Mammary epithelial cell (primary cell): Measurements from ENCODE around the gene NXPH3.

ENCODE experiments used
- EZH2 ChIP-seq: IDR thresholded peaks from 2 replicates; pipeline ENCODE4 v1.6.1; 2012; ENCODE audit warnings: low read length, inconsistent platforms, borderline replicate concordance
- TF ChIP-seq, protein P1 (sequence below), 2 donors: IDR thresholded peaks in 1 of 2; conservative IDR thresholded peaks in 1 of 2; 2 replicates each; pipeline ENCODE4 v1.5.1; 2011 to 2012; ENCODE audit warnings: inconsistent platforms in 2 of 2, low read length in 2 of 2, mild to moderate bottlenecking in 2 of 2, control low read depth in 1 of 2, low read depth in 1 of 2; ENCODE audit not compliant: insufficient read depth in 1 of 2; ENCODE audit errors: extremely low read depth in 1 of 2

DNA sequence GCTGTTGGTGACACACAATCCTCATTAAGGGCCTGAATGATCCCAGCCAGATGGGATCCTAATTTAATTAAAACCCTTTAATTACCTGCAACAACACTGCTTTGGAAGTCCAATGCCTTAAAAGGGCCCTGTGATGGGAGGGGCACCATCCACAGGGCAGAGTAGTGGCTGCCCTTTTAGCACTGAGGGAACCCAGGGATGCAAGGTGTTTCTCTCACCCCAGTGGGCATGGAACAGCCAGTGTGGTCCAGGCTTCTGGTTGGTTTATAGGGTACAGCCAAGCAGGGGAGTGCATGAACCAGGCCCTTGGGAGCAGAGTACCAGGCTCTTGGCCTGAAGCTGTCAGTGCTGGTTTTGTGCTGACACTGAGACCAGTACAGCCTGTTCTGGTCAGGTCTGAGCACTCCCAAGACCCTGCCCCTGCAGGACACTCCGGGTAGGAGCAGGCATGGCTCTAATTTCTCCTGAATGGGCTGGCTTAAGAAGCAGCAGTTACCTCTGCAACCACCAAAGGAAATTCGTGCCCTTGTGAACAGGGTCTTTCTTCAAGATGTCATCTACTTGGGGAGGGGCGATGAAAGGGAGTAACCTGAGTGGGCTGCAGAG, 9.9 kb downstream of the NXPH3 start:
- TF ChIP-seq EZH2 = no peak
- TF ChIP-seq, protein P1, sequence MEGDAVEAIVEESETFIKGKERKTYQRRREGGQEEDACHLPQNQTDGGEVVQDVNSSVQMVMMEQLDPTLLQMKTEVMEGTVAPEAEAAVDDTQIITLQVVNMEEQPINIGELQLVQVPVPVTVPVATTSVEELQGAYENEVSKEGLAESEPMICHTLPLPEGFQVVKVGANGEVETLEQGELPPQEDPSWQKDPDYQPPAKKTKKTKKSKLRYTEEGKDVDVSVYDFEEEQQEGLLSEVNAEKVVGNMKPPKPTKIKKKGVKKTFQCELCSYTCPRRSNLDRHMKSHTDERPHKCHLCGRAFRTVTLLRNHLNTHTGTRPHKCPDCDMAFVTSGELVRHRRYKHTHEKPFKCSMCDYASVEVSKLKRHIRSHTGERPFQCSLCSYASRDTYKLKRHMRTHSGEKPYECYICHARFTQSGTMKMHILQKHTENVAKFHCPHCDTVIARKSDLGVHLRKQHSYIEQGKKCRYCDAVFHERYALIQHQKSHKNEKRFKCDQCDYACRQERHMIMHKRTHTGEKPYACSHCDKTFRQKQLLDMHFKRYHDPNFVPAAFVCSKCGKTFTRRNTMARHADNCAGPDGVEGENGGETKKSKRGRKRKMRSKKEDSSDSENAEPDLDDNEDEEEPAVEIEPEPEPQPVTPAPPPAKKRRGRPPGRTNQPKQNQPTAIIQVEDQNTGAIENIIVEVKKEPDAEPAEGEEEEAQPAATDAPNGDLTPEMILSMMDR (conservative IDR thresholded peaks at IDR 0.05 in 1 of 2, IDR thresholded peaks at IDR 0.05 in 1 of 2; ENCODE audit: extremely low read depth in 1 of 2, insufficient read depth in 1 of 2, low read depth in 1 of 2, low read length in 2 of 2) = peak; percentile 7 to 26
